HFF-Myc (cell line): Measurements from ENCODE around the gene CFTR.

Source experiments
- DNase-seq: peaks from one replicate; pipeline ENCODE4 v3.0.0-alpha.2; 2011; ENCODE audit warnings: low read depth; ENCODE audit errors: extremely low read depth
- H3K4me3 ChIP-seq: replicated peaks from 2 replicates; pipeline ENCODE4 v1.5.1; 2011; ENCODE audit warnings: low read depth, mild to moderate bottlenecking, control low read depth, low read length
- TF ChIP-seq, protein P1 (sequence below): IDR thresholded peaks from 2 replicates; pipeline ENCODE4 v1.5.1; 2012; ENCODE audit warnings: mild to moderate bottlenecking, low read depth, low read length, control low read depth; ENCODE audit errors: missing control alignments

CFTR gene

DNA sequence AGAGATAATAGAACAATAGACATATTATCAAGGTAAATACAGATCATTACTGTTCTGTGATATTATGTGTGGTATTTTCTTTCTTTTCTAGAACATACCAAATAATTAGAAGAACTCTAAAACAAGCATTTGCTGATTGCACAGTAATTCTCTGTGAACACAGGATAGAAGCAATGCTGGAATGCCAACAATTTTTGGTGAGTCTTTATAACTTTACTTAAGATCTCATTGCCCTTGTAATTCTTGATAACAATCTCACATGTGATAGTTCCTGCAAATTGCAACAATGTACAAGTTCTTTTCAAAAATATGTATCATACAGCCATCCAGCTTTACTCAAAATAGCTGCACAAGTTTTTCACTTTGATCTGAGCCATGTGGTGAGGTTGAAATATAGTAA lies 185.5 kb downstream of the CFTR start:
- TF ChIP-seq, protein P1, sequence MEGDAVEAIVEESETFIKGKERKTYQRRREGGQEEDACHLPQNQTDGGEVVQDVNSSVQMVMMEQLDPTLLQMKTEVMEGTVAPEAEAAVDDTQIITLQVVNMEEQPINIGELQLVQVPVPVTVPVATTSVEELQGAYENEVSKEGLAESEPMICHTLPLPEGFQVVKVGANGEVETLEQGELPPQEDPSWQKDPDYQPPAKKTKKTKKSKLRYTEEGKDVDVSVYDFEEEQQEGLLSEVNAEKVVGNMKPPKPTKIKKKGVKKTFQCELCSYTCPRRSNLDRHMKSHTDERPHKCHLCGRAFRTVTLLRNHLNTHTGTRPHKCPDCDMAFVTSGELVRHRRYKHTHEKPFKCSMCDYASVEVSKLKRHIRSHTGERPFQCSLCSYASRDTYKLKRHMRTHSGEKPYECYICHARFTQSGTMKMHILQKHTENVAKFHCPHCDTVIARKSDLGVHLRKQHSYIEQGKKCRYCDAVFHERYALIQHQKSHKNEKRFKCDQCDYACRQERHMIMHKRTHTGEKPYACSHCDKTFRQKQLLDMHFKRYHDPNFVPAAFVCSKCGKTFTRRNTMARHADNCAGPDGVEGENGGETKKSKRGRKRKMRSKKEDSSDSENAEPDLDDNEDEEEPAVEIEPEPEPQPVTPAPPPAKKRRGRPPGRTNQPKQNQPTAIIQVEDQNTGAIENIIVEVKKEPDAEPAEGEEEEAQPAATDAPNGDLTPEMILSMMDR: no peak

DNA sequence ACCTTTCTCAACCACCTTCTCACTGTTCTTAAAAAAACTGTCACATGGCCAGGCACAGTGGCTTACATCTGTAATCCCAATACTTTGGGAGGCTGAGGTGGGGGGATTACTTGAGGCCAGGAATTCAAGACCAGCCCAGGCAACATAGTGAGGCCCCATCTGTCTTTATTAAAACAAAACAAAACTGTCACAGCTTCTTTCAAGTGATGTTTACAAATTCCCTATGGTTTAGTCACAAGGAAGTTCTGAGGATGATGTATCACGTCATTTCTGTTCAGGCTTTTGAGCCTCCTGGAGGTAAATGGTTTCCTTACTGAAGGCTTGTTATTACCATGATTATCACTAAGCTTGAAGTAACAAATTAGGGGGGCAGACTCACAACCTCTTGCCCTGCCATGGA lies 186.2 kb downstream of the CFTR start:
- DNase-seq: no peak
- TF ChIP-seq, protein P1: no peak
- H3K4me3 ChIP-seq: no peak overlapping the region

More for the DNA sequence above, 185.5 kb downstream of the CFTR start:
- no peak overlapping the region for H3K4me3 ChIP-seq
- no peak for DNase-seq

DNA sequence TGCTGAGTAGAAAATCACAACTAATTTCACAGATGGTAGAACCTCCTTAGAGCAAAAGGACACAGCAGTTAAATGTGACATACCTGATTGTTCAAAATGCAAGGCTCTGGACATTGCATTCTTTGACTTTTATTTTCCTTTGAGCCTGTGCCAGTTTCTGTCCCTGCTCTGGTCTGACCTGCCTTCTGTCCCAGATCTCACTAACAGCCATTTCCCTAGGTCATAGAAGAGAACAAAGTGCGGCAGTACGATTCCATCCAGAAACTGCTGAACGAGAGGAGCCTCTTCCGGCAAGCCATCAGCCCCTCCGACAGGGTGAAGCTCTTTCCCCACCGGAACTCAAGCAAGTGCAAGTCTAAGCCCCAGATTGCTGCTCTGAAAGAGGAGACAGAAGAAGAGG lies 186.9 kb downstream of the CFTR start:
- DNase-seq: no peak
- TF ChIP-seq, protein P1: no peak
- no peak overlapping the region for H3K4me3 ChIP-seq

DNA sequence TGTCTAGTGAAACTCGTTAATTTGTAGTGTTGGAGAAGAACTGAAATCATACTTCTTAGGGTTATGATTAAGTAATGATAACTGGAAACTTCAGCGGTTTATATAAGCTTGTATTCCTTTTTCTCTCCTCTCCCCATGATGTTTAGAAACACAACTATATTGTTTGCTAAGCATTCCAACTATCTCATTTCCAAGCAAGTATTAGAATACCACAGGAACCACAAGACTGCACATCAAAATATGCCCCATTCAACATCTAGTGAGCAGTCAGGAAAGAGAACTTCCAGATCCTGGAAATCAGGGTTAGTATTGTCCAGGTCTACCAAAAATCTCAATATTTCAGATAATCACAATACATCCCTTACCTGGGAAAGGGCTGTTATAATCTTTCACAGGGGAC lies 187.6 kb downstream of the CFTR start:
- H3K4me3 ChIP-seq: no peak overlapping the region
- no peak for DNase-seq
- TF ChIP-seq, protein P1: no peak

DNA sequence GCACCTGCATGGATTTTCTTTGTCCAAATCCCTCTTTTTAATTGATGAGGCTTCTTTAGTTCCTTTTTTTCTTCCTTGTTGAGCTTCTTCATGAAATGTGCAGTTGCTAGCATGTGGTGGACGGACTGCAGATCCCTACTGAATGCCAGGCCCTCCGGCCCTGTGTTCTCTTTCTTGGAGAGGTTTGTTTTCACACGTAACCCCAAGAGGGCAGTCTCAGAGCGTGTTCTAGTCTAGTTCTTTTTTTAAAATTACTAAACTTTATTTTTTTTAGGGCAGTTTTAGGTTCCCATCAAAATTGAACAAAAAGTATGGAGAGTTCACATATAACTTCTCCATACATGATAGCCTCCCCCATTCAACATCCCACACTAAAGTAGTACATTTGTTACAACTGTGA lies 190.0 kb downstream of the CFTR start:
- DNase-seq: no peak
- no peak overlapping the region for H3K4me3 ChIP-seq
- TF ChIP-seq, protein P1: no peak

DNA sequence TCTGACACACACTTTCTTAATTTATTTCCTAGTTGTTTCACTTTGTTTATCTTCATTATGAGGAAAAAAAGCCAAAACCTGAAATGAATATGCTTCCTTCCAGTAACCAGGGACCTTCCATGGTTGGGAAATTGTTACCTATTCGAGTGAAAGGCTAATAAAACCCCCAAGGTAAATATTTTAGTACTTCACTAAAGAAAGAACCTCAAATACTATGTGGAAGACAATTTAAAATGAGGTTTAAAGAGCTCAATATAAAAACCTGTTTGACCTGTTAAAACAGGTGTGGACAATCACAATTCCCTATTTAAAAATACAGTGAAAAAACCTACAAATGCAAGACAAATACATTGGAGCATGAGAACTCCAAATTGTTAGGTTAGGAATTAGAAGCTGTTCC lies 192.6 kb downstream of the CFTR start:
- DNase-seq: no peak
- TF ChIP-seq, protein P1: no peak
- no peak overlapping the region for H3K4me3 ChIP-seq

DNA sequence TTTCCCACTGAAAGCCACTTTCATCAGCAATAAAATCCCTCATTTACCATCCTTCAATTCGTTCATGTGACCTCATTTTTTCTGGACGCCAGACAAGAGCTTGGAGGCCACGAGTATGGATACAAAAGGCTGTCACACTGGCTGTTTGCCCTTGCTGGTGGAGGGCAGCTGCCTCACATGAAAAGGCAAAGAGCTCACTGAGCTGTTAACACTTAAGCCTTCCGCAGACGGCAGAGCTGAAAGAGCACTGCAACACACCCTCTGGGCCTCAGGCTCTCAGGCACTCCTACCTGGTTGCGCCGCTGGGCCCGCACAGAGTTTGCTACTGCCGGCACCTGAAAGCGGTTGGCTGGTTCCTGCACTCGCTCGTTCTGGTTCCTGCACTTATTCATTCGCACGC lies 193.5 kb downstream of the CFTR start:
- H3K4me3 ChIP-seq: no peak overlapping the region
- no peak for DNase-seq
- TF ChIP-seq, protein P1: no peak
